Trophoblast cell (in vitro differentiated cells and primary cell): ENCODE measurements around the gene MTSS2.
A peak's percentile ranks its signal among the peaks of the same experiment; 100 is the strongest.

Source experiments
- DNase-seq, 2 donors: peaks; one replicate each; pipeline ENCODE4 v3.0.0-alpha.2; 2016
- H2AFZ ChIP-seq: 2 replicates; pipeline ENCODE4 v1.6.1; 2013; ENCODE audit warnings: low read length, moderate library complexity, mild to moderate bottlenecking; ENCODE audit not compliant: insufficient read depth, poor library complexity
- H2AK5ac ChIP-seq: 2 replicates; pipeline ENCODE4 v1.6.1; 2013; ENCODE audit warnings: mild to moderate bottlenecking, low read length
- H2BK120ac ChIP-seq: 2 replicates; pipeline ENCODE4 v1.6.1; 2013; ENCODE audit warnings: low read length, mild to moderate bottlenecking, moderate library complexity; ENCODE audit not compliant: insufficient read depth, poor library complexity
- H2BK12ac ChIP-seq: 2 replicates; pipeline ENCODE4 v1.6.1; 2013; ENCODE audit warnings: mild to moderate bottlenecking, low read length, moderate library complexity
- H2BK5ac ChIP-seq: 2 replicates; pipeline ENCODE4 v1.6.1; 2013; ENCODE audit warnings: low read length, low read depth, moderate library complexity, mild to moderate bottlenecking; ENCODE audit not compliant: poor library complexity
- H3K14ac ChIP-seq: 2 replicates; pipeline ENCODE4 v1.6.1; 2013; ENCODE audit warnings: mild to moderate bottlenecking, low read length
- H3K18ac ChIP-seq: 2 replicates; pipeline ENCODE4 v1.6.1; 2013; ENCODE audit warnings: mild to moderate bottlenecking, low read length
- H3K23ac ChIP-seq: 2 replicates; pipeline ENCODE4 v1.6.1; 2013; ENCODE audit warnings: low read length
- H3K27ac ChIP-seq: 2 replicates; pipeline ENCODE4 v1.5.1; 2013; ENCODE audit warnings: low read depth, mild to moderate bottlenecking, inconsistent platforms, low read length, moderate library complexity
- H3K27me3 ChIP-seq: 2 replicates; pipeline ENCODE4 v1.6.1; 2013; ENCODE audit warnings: inconsistent platforms, mild to moderate bottlenecking, low read length, moderate library complexity; ENCODE audit not compliant: insufficient read depth
- H3K36me3 ChIP-seq, 2 experiments: 1 replicate in 1 of 2; 2 replicates in 1 of 2; pipeline ENCODE4 v1.6.1; 2013; ENCODE audit warnings: low read length in 2 of 2, mild to moderate bottlenecking in 2 of 2, moderate library complexity in 1 of 2; ENCODE audit not compliant: insufficient read depth in 2 of 2, control insufficient read depth in 1 of 2
- H3K4ac ChIP-seq: 2 replicates; pipeline ENCODE4 v1.6.1; 2013; ENCODE audit warnings: low read depth, mild to moderate bottlenecking, low read length, moderate library complexity
- H3K4me1 ChIP-seq, 2 experiments: 1 replicate in 1 of 2; 2 replicates in 1 of 2; pipeline ENCODE4 v1.6.1; 2013; ENCODE audit warnings: low read length in 2 of 2, mild to moderate bottlenecking in 2 of 2, moderate library complexity in 1 of 2; ENCODE audit not compliant: insufficient read depth in 2 of 2, control insufficient read depth in 1 of 2
- H3K4me2 ChIP-seq: 2 replicates; pipeline ENCODE4 v1.6.1; 2013; ENCODE audit warnings: inconsistent platforms, mild to moderate bottlenecking, low read length, moderate library complexity
- H3K4me3 ChIP-seq: 2 replicates; pipeline ENCODE4 v1.5.1; 2013; ENCODE audit warnings: mild to moderate bottlenecking, low read depth, low read length, inconsistent platforms
- H3K79me1 ChIP-seq: one replicate; pipeline ENCODE4 v1.6.1; 2013; ENCODE audit warnings: low read length
- H3K79me2 ChIP-seq: 2 replicates; pipeline ENCODE4 v1.6.1; 2013; ENCODE audit warnings: low read length, mild to moderate bottlenecking; ENCODE audit not compliant: control insufficient read depth, insufficient read depth, poor library complexity
- H3K9ac ChIP-seq: 2 replicates; pipeline ENCODE4 v1.6.1; 2013; ENCODE audit warnings: mild to moderate bottlenecking, low read length
- H3K9me3 ChIP-seq: 2 replicates; pipeline ENCODE4 v1.6.1; 2013; ENCODE audit warnings: low read depth, mild to moderate bottlenecking, control low read depth, inconsistent platforms, low read length; ENCODE audit not compliant: insufficient read depth
- H4K12ac ChIP-seq: 2 replicates; pipeline ENCODE4 v1.6.1; 2013; ENCODE audit warnings: low read depth, mild to moderate bottlenecking, low read length, moderate library complexity
- H4K8ac ChIP-seq: 2 replicates; pipeline ENCODE4 v1.6.1; 2013; ENCODE audit warnings: low read depth, mild to moderate bottlenecking, low read length, moderate library complexity
- H4K91ac ChIP-seq: one replicate; pipeline ENCODE4 v1.6.1; 2013; ENCODE audit warnings: low read depth, mild to moderate bottlenecking, low read length, moderate library complexity
- WGBS: extraction: QIAGEN DNeasy Blood & Tissue Kit; methylation state at CpG from one replicate; pipeline ENCODE4 v1.1.7; 2013; ENCODE audit warnings: missing lambda C conversion rate; ENCODE audit not compliant: insufficient read length, insufficient coverage; ENCODE audit errors: extremely low coverage; 5-methylcytosine and 5-hydroxymethylcytosine counted together

Gene MTSS2

GRCh38 chr16:70657956-70658355, 27.9 kb downstream of the MTSS2 start:
- Histone ChIP-seq H2AFZ (no peak overlapping the region), H3K79me1 (no peaks in the 10 kb centered on the region), H3K18ac (no peak overlapping the region), H3K9ac (no peak overlapping the region), H3K9me3 (peaks cover 3% of the 10 kb centered on the region), H3K79me2 (no peaks in the 10 kb centered on the region), H3K27me3 (no peaks in the 10 kb centered on the region), H4K91ac (no peak overlapping the region), H3K4ac (no peak overlapping the region), H4K8ac (no peak overlapping the region), H2BK120ac (no peak overlapping the region), H3K14ac (no peak overlapping the region), H3K36me3 (peaks cover 8 to 10% of the 10 kb centered on the region in 2 experiments), H3K4me1 (peaks cover 5 to 7% of the 10 kb centered on the region in 2 experiments), H2BK5ac (no peak overlapping the region), H2AK5ac (no peak overlapping the region), H2BK12ac (no peak overlapping the region), H3K4me2 (no peak overlapping the region), H4K12ac (no peak overlapping the region), H3K27ac (no peak overlapping the region), H3K4me3 (no peak overlapping the region), H3K23ac (no peak overlapping the region)
- no peak for DNase-seq
- WGBS, result no CpG with 5 or more reads among the region's 7 CpGs

GRCh38 chr16:70656712-70657263, 29.1 kb downstream of the MTSS2 start:
- Histone ChIP-seq H3K4me2 (no peak overlapping the region), H3K36me3 (peaks cover 1 to 2% of the 10 kb centered on the region in 2 experiments), H3K79me2 (no peaks in the 10 kb centered on the region), H4K12ac (peak overlapping the region; percentile 32), H3K4ac (no peak overlapping the region), H3K9me3 (peaks cover 3% of the 10 kb centered on the region), H2AK5ac (no peak overlapping the region), H2BK5ac (no peak overlapping the region), H3K9ac (no peak overlapping the region), H3K23ac (no peak overlapping the region), H2BK12ac (no peak overlapping the region), H2AFZ (no peak overlapping the region), H3K14ac (no peak overlapping the region), H4K91ac (no peak overlapping the region), H3K18ac (no peak overlapping the region), H3K27me3 (no peaks in the 10 kb centered on the region), H4K8ac (no peak overlapping the region), H3K4me1 (peaks cover 5 to 7% of the 10 kb centered on the region in 2 experiments), H2BK120ac (no peak overlapping the region), H3K4me3 (peak overlapping the region; percentile 56), H3K27ac (no peak overlapping the region), H3K79me1 (no peaks in the 10 kb centered on the region)
- DNase-seq, result peak; percentile 23 to 38
- WGBS, result no CpG with 5 or more reads among the region's 22 CpGs

GRCh38 chr16:70656065-70656711, 29.7 kb downstream of the MTSS2 start:
- Histone ChIP-seq H3K9me3 (peaks cover 3% of the 10 kb centered on the region), H3K4ac (no peak overlapping the region), H3K4me3 (no peak overlapping the region), H3K14ac (no peak overlapping the region), H2AFZ (no peak overlapping the region), H3K4me2 (no peak overlapping the region), H2BK12ac (no peak overlapping the region), H3K79me2 (no peaks in the 10 kb centered on the region), H2BK120ac (no peak overlapping the region), H3K23ac (no peak overlapping the region), H3K36me3 (peaks cover 0 to 2% of the 10 kb centered on the region in 2 experiments), H2AK5ac (no peak overlapping the region), H4K91ac (no peak overlapping the region), H3K27ac (no peak overlapping the region), H4K12ac (peak overlapping the region; percentile 32), H2BK5ac (no peak overlapping the region), H3K18ac (no peak overlapping the region), H4K8ac (no peak overlapping the region), H3K9ac (no peak overlapping the region), H3K79me1 (no peaks in the 10 kb centered on the region), H3K27me3 (no peaks in the 10 kb centered on the region), H3K4me1 (peaks cover 5 to 7% of the 10 kb centered on the region in 2 experiments)
- DNase-seq, result no peak
- no CpG with 5 or more reads among the region's 8 CpGs for WGBS

- Histone ChIP-seq H3K36me3 (peaks cover 0 to 2% of the 10 kb centered on the region in 2 experiments), H4K91ac (peak overlapping the region; percentile 38), H2AK5ac (peak overlapping the region; percentile 8), H4K12ac (peak overlapping the region; percentile 0), H2BK120ac (no peak overlapping the region), H3K9ac (no peak overlapping the region), H3K4ac (no peak overlapping the region), H3K27me3 (no peaks in the 10 kb centered on the region), H2AFZ (no peak overlapping the region), H3K23ac (no peak overlapping the region), H2BK5ac (no peak overlapping the region), H3K18ac (peak overlapping the region; percentile 18), H3K4me3 (no peak overlapping the region), H3K79me2 (no peaks in the 10 kb centered on the region), H2BK12ac (no peak overlapping the region), H3K27ac (no peak overlapping the region), H3K9me3 (peaks cover 3% of the 10 kb centered on the region), H3K79me1 (no peaks in the 10 kb centered on the region), H3K4me2 (peak overlapping the region; percentile 38), H4K8ac (peak overlapping the region; percentile 49), H3K14ac (peak overlapping the region; percentile 23), H3K4me1 (peaks cover 5 to 7% of the 10 kb centered on the region in 2 experiments)
- DNase-seq, result peak; percentile 77 to 91
- no CpG with 5 or more reads among the region's 35 CpGs for WGBS
Measured at GRCh38 chr16:70653809-70654771, 31.8 kb downstream of the MTSS2 start.
